PC-3 (cell line): ENCODE results near the gene ZNF507. TPM values are rescaled to one million over a fixed set of nuclear protein-coding genes. Genes with fewer than 3 reads are reported as not detected.

Source experiments
- ATAC-seq: fragments of 200-7000 bp; cut with Tn5 transposase; 2 replicates; pipeline ENCODE4 v1.9.1; 2020; ENCODE audit warnings: mild to moderate bottlenecking, moderate library complexity
- BruUV-seq: library from RNA; stranded (reverse); fragments of 400-500 nt; replicated peaks from 2 replicates; lab custom pipeline; 2021; lab: Mats Ljungman, UMichigan
- CTCF ChIA-PET: fragments of 300-600 bp; sonication (Branson Sonifier 250); formaldehyde crosslinking; loops from one replicate; lab custom pipeline; 2022; ENCODE audit warnings: antibody characterized with exemption; lab: Charles Lee
- POLR2A ChIA-PET: fragments of 300-600 bp; sonication (Branson Sonifier 250); formaldehyde crosslinking; loops from one replicate; lab custom pipeline; 2022; ENCODE audit warnings: antibody characterized with exemption; ENCODE audit not compliant: unreplicated experiment; lab: Charles Lee
- DNase-seq: peaks from one replicate; pipeline ENCODE4 v3.0.0-alpha.2; 2015
- H2AFZ ChIP-seq: fragments of 300-600 bp; sonication (generic); 2 replicates; pipeline ENCODE4 v1.6.0; 2016; ENCODE audit warnings: antibody characterized with exemption, low read length
- H3F3A ChIP-seq: fragments of 300-600 bp; sonication (generic); one replicate; pipeline ENCODE4 v1.6.0; 2017; ENCODE audit warnings: antibody characterized with exemption, low read length, control low read depth, mild to moderate bottlenecking; ENCODE audit not compliant: unreplicated experiment
- H3K27ac ChIP-seq: fragments of 300-600 bp; sonication (generic); 2 replicates; pipeline ENCODE4 v1.5.1; 2016; ENCODE audit warnings: mild to moderate bottlenecking, low read length
- H3K27me3 ChIP-seq: fragments of 300-600 bp; sonication (generic); 2 replicates; pipeline ENCODE4 v1.6.1; 2016; ENCODE audit warnings: low read length, mixed read lengths
- H3K36me3 ChIP-seq: fragments of 300-600 bp; sonication (generic); 2 replicates; pipeline ENCODE4 v1.6.1; 2016; ENCODE audit warnings: low read depth, mixed run types, low read length, mixed read lengths
- H3K4me1 ChIP-seq: fragments of 300-600 bp; sonication (generic); 2 replicates; pipeline ENCODE4 v1.5.1; 2016; ENCODE audit warnings: low read length; ENCODE audit not compliant: insufficient read depth
- H3K4me2 ChIP-seq: fragments of 300-600 bp; sonication (generic); 2 replicates; pipeline ENCODE4 v1.6.0; 2016; ENCODE audit warnings: low read length
- H3K4me3 ChIP-seq: fragments of 300-600 bp; sonication (generic); 2 replicates; pipeline ENCODE4 v1.5.1; 2016; ENCODE audit warnings: mild to moderate bottlenecking, low read length, mixed read lengths
- H3K79me2 ChIP-seq: fragments of 300-600 bp; sonication (generic); 2 replicates; pipeline ENCODE4 v1.6.1; 2017; ENCODE audit warnings: low read length, mixed read lengths
- H3K9ac ChIP-seq: fragments of 300-600 bp; sonication (generic); 2 replicates; pipeline ENCODE4 v1.6.0; 2016; ENCODE audit warnings: mild to moderate bottlenecking, low read length
- H3K9me2 ChIP-seq: fragments of 300-600 bp; sonication (generic); replicated peaks from 2 replicates; pipeline ENCODE4 v1.6.1; 2016; ENCODE audit warnings: mixed run types, low read length, mixed read lengths
- H3K9me3 ChIP-seq: fragments of 300-600 bp; sonication (generic); 2 replicates; pipeline ENCODE4 v1.6.1; 2016; ENCODE audit warnings: low read length, mixed read lengths
- H4K20me1 ChIP-seq: fragments of 300-600 bp; sonication (generic); 2 replicates; pipeline ENCODE4 v1.6.1; 2016; ENCODE audit warnings: low read length, mixed read lengths
- EZH2 ChIP-seq: fragments of 300-600 bp; sonication (generic); IDR thresholded peaks from one replicate; pipeline ENCODE4 v1.6.1; 2017; ENCODE audit warnings: antibody characterized with exemption, mild to moderate bottlenecking, low read length; ENCODE audit not compliant: unreplicated experiment
- EZH2phosphoT487 ChIP-seq: fragments of 300-600 bp; sonication (generic); IDR thresholded peaks from 2 replicates; pipeline ENCODE4 v1.6.1; 2018; ENCODE audit warnings: mild to moderate bottlenecking, antibody characterized with exemption, low read length, borderline replicate concordance
- intact Hi-C: fragments of 100-400 bp; cut with micrococcal nuclease; formaldehyde crosslinking; loops from 2 replicates; pipeline ENCODE4 v1.9.0; 2023
- total RNA-seq: library from RNA; depleted of rRNA; stranded (reverse); fragments of >200 nt; gene quantifications from 2 replicates; pipeline ENCODE4 v1.2.3, GENCODE V29; 2014
- TF ChIP-seq, protein P1 (sequence below): fragments of 300-600 bp; sonication (generic); conservative IDR thresholded peaks from 2 replicates; pipeline ENCODE4 v1.5.1; 2017; ENCODE audit warnings: antibody characterized with exemption, low read depth, mild to moderate bottlenecking, low read length

Gene ZNF507
- total RNA-seq, 1 experiment from 2014 or later: 4.9 TPM

DNA sequence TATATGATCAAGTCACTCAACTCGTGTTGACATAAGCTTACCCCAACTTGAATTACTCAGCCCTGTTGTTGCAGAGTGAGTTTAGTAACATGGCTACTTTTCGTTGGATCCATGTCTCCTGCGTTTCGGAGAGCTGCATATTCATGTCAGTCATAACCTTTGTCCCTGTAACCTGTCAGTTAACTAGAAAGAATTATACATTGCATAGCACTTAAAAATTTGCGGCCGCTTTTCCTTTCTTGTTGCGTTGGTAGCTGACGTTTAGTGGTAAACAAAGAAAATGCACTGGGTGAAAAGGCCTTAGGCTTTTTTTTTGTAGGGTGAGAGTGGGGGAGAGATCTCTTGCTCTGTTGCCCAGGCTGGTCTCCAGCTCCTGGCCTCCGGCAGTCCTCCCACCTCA lies 14.2 kb downstream of the ZNF507 start:
- H3K27me3 ChIP-seq: no peaks in the 10 kb centered on the region
- POLR2A ChIA-PET: interaction anchor here (0.7 kb wide), 1 partner anchor 93 kb away, joined by 3 read pairs; no protein-coding TSS in a partner anchor
- H3K27ac ChIP-seq: no peak overlapping the region
- intact Hi-C loops: no loop called here
- H3K36me3 ChIP-seq: peaks cover 29% of the 10 kb centered on the region
- H3K9me3 ChIP-seq: no peaks in the 10 kb centered on the region
- H3K9ac ChIP-seq: no peak overlapping the region
- CTCF ChIA-PET: no interaction called here
- no peaks in the 10 kb centered on the region for H4K20me1 ChIP-seq
- TF ChIP-seq, protein P1, sequence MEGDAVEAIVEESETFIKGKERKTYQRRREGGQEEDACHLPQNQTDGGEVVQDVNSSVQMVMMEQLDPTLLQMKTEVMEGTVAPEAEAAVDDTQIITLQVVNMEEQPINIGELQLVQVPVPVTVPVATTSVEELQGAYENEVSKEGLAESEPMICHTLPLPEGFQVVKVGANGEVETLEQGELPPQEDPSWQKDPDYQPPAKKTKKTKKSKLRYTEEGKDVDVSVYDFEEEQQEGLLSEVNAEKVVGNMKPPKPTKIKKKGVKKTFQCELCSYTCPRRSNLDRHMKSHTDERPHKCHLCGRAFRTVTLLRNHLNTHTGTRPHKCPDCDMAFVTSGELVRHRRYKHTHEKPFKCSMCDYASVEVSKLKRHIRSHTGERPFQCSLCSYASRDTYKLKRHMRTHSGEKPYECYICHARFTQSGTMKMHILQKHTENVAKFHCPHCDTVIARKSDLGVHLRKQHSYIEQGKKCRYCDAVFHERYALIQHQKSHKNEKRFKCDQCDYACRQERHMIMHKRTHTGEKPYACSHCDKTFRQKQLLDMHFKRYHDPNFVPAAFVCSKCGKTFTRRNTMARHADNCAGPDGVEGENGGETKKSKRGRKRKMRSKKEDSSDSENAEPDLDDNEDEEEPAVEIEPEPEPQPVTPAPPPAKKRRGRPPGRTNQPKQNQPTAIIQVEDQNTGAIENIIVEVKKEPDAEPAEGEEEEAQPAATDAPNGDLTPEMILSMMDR: no peak
- TF ChIP-seq EZH2phosphoT487 (no peak), EZH2 (no peak)
- DNase-seq (no peak), ATAC-seq (no peak)
- no peak overlapping the region for H2AFZ ChIP-seq
- peaks cover 21% of the 10 kb centered on the region for H3K4me1 ChIP-seq
- H3F3A ChIP-seq: no peaks in the 10 kb centered on the region
- H3K9me2 ChIP-seq: no peaks in the 10 kb centered on the region
- no peak overlapping the region for H3K4me3 ChIP-seq
- BruUV-seq: no TSS peak
- peaks cover 27% of the 10 kb centered on the region; the same call in 1 of the 2 replicates for H3K79me2 ChIP-seq
- no peak overlapping the region for H3K4me2 ChIP-seq

DNA sequence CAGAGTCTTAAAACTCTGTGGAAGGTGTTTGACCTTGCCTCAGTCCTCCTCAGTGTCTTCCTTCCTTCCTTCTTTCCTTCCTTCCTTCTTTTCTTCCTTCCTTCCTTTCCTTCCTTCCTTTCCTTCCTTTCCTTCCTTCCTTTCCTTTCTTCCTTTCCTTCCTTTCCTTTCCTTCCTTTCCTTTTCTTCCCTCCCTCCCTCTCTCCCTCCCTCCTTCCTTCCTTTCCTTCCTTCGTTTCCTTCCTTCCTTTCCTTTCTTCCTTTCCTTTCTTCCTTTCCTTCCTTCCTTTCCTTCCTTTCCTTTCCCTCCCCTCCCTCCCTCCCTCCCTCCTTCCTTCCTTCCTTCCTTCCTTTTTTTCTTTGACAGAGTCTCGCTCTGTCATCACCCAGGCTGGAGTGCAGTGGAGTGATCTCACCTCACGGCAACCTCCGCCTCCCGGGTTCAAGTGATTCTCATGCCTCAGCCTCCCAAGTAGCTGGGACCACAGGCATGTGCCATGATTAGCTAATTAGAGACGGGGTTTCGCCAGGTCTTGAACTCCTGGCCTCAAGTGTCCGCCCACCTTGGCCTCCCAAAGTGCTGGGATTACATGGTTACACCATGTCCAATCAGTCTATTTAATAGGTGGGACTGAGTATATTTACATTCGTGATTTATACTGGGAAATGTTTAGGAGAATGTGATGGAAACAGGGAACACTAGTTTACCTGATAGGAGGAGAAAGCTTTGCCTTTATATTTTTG lies 16.3 kb downstream of the ZNF507 start:
- intact Hi-C loops: no loop called here
- no peak for ATAC-seq
- H3K27me3 ChIP-seq: no peaks in the 10 kb centered on the region
- peaks cover 15% of the 10 kb centered on the region for H3K4me1 ChIP-seq
- peaks cover 28% of the 10 kb centered on the region; the same call in 1 of the 2 replicates for H3K79me2 ChIP-seq
- ChIA-PET POLR2A (no interaction called here), CTCF (no interaction called here)
- H3K27ac ChIP-seq: no peak overlapping the region
- no peak overlapping the region for H2AFZ ChIP-seq
- no peaks in the 10 kb centered on the region for H3K9me3 ChIP-seq
- H3K9ac ChIP-seq: no peak overlapping the region
- no peaks in the 10 kb centered on the region for H3K9me2 ChIP-seq
- peaks cover 30% of the 10 kb centered on the region for H3K36me3 ChIP-seq
- DNase-seq: no peak
- no peaks in the 10 kb centered on the region for H3F3A ChIP-seq
- H3K4me3 ChIP-seq: no peak overlapping the region
- no peaks in the 10 kb centered on the region for H4K20me1 ChIP-seq
- BruUV-seq: no TSS peak
- H3K4me2 ChIP-seq: no peak overlapping the region
- TF ChIP-seq EZH2phosphoT487 (no peak), EZH2 (no peak)
- TF ChIP-seq, protein P1: no peak

DNA sequence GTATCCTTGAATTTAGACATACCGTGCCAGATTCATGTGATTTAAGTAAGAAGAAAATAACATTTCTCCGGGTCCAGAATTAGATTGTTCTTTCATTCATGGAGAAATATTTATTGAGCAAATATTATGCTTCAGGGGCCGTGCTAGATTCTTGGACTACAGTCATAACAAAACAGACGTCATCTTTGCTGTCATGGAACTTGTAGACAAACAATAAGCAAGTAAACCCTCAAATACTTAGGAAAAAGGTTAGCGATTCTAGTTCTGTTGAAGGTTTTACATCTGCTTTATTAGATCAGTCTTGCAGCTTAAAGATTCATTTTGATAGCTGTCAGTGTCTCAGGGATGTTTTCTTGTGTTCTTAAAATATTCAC lies 16.9 kb downstream of the ZNF507 start:
- H3K36me3 ChIP-seq: peaks cover 26% of the 10 kb centered on the region
- TF ChIP-seq EZH2phosphoT487: no peak
- CTCF ChIA-PET: no interaction called here
- no peaks in the 10 kb centered on the region for H3K9me2 ChIP-seq
- no peak overlapping the region for H2AFZ ChIP-seq
- no peaks in the 10 kb centered on the region for H3K9me3 ChIP-seq
- no peak for ATAC-seq
- POLR2A ChIA-PET: no interaction called here
- no peak overlapping the region for H3K9ac ChIP-seq
- BruUV-seq: no TSS peak
- H3K79me2 ChIP-seq: peaks cover 30% of the 10 kb centered on the region; the same call in 1 of the 2 replicates
- no peaks in the 10 kb centered on the region for H4K20me1 ChIP-seq
- no peak for DNase-seq
- H3K4me3 ChIP-seq: no peak overlapping the region
- no peaks in the 10 kb centered on the region for H3F3A ChIP-seq
- H3K4me2 ChIP-seq: no peak overlapping the region
- intact Hi-C loops: no loop called here
- no peak overlapping the region for H3K27ac ChIP-seq
- no peaks in the 10 kb centered on the region for H3K27me3 ChIP-seq
- H3K4me1 ChIP-seq: peaks cover 15% of the 10 kb centered on the region
